ENCODE measurements around the gene PRKG1. TPM values are rescaled to one million over a fixed set of nuclear protein-coding genes. Genes with fewer than 3 reads are reported as not detected.

PRKG1 gene
- total RNA-seq, 4 donors from 2014 or later = 24.5 to 46.1 (median 37.1) TPM

- Histone ChIP-seq H3K27ac (replicated peaks in 1 of 4) (no peak overlapping the region), H3K36me3 (no peaks in the 10 kb centered on the region), H3K4me3 (no peak overlapping the region), H3K9me3 (no peaks in the 10 kb centered on the region), H3K27me3 (no peaks in the 10 kb centered on the region), H3K4me1 (peaks cover 2 to 22% (median 6%) of the 10 kb centered on the region in 4 donors)
- TF ChIP-seq POLR2A (IDR thresholded peaks at IDR 0.05; ENCODE audit: low read depth) = no peak
- TF ChIP-seq POLR2AphosphoS5 (IDR thresholded peaks at IDR 0.05) = no peak
- no peak for TF ChIP-seq CTCF (IDR thresholded peaks at IDR 0.05)
- no peak for TF ChIP-seq EP300 (IDR thresholded peaks at IDR 0.05)
- no peak for DNase-seq (ENCODE audit: extremely low spot score)
- WGBS = 82% methylated on average over 1 of the region's 1 CpG
- intact Hi-C loops (cut with DNase I) = no loop called here
Observed at GRCh38 chr10:51139176-51139575, 64.9 kb downstream of the PRKG1 start.

GRCh38 chr10:51141010-51141409 is 66.7 kb downstream of the PRKG1 start:
- H3K4me1 ChIP-seq = peaks cover 0 to 33% (median 13%) of the 10 kb centered on the region in 4 donors
- no peak overlapping the region for H3K27ac ChIP-seq (replicated peaks in 1 of 4)
- no peak overlapping the region for H3K4me3 ChIP-seq
- WGBS = 75% methylated on average over 2 of the region's 2 CpGs
- intact Hi-C loops (cut with DNase I) = no loop called here
- TF ChIP-seq POLR2AphosphoS5 (IDR thresholded peaks at IDR 0.05) (no peak), CTCF (IDR thresholded peaks at IDR 0.05) (no peak), POLR2A (IDR thresholded peaks at IDR 0.05; ENCODE audit: low read depth) (no peak), EP300 (IDR thresholded peaks at IDR 0.05) (no peak)
- no peaks in the 10 kb centered on the region for H3K27me3 ChIP-seq
- no peak for DNase-seq (ENCODE audit: extremely low spot score)
- no peaks in the 10 kb centered on the region for H3K36me3 ChIP-seq
- H3K9me3 ChIP-seq = no peaks in the 10 kb centered on the region

- no peaks in the 10 kb centered on the region for H3K27me3 ChIP-seq
- intact Hi-C loops (cut with DNase I) = no loop called here
- H3K36me3 ChIP-seq = no peaks in the 10 kb centered on the region
- no peak for DNase-seq (ENCODE audit: extremely low spot score)
- no peak overlapping the region for H3K27ac ChIP-seq (replicated peaks in 1 of 4)
- 98% methylated on average over 1 of the region's 1 CpG for WGBS
- peaks cover 4 to 33% (median 11%) of the 10 kb centered on the region in 4 donors for H3K4me1 ChIP-seq
- H3K4me3 ChIP-seq = no peak overlapping the region
- TF ChIP-seq EP300 (IDR thresholded peaks at IDR 0.05) (no peak), POLR2A (IDR thresholded peaks at IDR 0.05; ENCODE audit: low read depth) (no peak), POLR2AphosphoS5 (IDR thresholded peaks at IDR 0.05) (no peak), CTCF (IDR thresholded peaks at IDR 0.05) (no peak)
- H3K9me3 ChIP-seq = no peaks in the 10 kb centered on the region
Observed at GRCh38 chr10:51144161-51144781, 70.0 kb downstream of the PRKG1 start.

DNA sequence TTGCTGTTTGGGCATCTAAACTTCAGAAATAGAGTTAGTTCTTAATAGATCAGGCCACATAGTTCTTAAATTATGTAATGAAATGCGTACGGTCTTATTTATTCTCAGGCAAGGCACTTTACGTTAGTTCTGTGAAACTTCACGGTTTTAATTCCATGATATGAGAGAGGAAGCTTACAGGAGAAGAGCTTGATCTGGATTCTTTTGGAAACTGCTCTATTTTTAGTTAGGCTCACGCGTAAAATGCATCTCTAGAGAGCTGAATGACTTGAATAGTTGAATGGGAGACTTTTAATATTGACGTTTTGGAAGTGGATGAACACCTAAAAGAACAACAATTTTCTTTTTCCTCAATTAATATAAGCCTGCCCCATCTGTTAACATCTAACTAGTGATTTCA is 71.1 kb downstream of the PRKG1 start:
- Histone ChIP-seq H3K4me3 (no peak overlapping the region), H3K27me3 (no peaks in the 10 kb centered on the region), H3K27ac (replicated peaks in 1 of 4) (peak overlapping the region in 2 of 4 donors; percentile 17 to 19), H3K36me3 (no peaks in the 10 kb centered on the region), H3K9me3 (no peaks in the 10 kb centered on the region), H3K4me1 (peaks cover 4 to 30% (median 11%) of the 10 kb centered on the region in 4 donors)
- 52% methylated on average over 7 of the region's 7 CpGs for WGBS
- intact Hi-C loops (cut with DNase I) = no loop called here
- TF ChIP-seq POLR2AphosphoS5 (IDR thresholded peaks at IDR 0.05) = no peak
- no peak for DNase-seq (ENCODE audit: extremely low spot score)

- peaks cover 4 to 20% (median 10%) of the 10 kb centered on the region in 4 donors for H3K4me1 ChIP-seq
- intact Hi-C loops (cut with DNase I) = no loop called here
Observed at GRCh38 chr10:51147644-51148399, 73.5 kb downstream of the PRKG1 start.

More at GRCh38 chr10:51147644-51148399, 73.5 kb downstream of the PRKG1 start:
- H3K4me3 ChIP-seq = no peak overlapping the region
- H3K27ac ChIP-seq (replicated peaks in 1 of 4) = no peak overlapping the region
- no peaks in the 10 kb centered on the region for H3K9me3 ChIP-seq
- no peaks in the 10 kb centered on the region for H3K36me3 ChIP-seq
- no peak for DNase-seq (ENCODE audit: extremely low spot score)
- no peaks in the 10 kb centered on the region for H3K27me3 ChIP-seq
- 83% methylated on average over 2 of the region's 2 CpGs for WGBS
- TF ChIP-seq EP300 (IDR thresholded peaks at IDR 0.05) = no peak

Data from esophagus muscularis mucosa (tissue), 4 donors.